ENCODE measurements around the gene NDC80.
A peak's percentile ranks its signal among the peaks of the same experiment; 100 is the strongest.

NDC80 gene

DNA sequence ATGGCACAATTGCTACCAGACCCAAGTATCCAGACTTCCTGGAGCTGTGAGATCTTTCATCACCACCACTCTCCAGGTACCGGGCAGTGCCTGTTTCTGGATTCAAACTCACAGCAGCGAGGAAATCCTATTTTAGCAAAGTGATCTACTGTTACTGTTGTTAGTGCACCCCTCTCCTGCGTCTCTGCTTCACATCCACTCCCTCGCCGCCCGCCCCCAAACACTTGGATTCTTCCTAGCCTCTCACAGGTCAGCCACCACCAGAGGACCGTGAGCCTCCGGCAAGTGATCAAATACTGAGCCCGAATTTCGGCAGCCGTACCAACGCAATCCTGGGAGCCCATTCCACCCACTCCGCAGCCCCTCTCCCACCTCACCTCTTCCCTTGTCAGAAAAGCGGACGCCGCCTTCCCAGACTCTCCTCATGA lies 571 bp upstream of the NDC80 start:
- peak; percentile 39 for DNase-seq (ENCODE audit: low read depth)
- TF ChIP-seq, protein P1, sequence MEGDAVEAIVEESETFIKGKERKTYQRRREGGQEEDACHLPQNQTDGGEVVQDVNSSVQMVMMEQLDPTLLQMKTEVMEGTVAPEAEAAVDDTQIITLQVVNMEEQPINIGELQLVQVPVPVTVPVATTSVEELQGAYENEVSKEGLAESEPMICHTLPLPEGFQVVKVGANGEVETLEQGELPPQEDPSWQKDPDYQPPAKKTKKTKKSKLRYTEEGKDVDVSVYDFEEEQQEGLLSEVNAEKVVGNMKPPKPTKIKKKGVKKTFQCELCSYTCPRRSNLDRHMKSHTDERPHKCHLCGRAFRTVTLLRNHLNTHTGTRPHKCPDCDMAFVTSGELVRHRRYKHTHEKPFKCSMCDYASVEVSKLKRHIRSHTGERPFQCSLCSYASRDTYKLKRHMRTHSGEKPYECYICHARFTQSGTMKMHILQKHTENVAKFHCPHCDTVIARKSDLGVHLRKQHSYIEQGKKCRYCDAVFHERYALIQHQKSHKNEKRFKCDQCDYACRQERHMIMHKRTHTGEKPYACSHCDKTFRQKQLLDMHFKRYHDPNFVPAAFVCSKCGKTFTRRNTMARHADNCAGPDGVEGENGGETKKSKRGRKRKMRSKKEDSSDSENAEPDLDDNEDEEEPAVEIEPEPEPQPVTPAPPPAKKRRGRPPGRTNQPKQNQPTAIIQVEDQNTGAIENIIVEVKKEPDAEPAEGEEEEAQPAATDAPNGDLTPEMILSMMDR (conservative IDR thresholded peaks at IDR 0.05; ENCODE audit: low read depth, low read length), result peak; percentile 8
- H3K4me3 ChIP-seq (ENCODE audit: low read length), result peak overlapping the region; percentile 96

DNA sequence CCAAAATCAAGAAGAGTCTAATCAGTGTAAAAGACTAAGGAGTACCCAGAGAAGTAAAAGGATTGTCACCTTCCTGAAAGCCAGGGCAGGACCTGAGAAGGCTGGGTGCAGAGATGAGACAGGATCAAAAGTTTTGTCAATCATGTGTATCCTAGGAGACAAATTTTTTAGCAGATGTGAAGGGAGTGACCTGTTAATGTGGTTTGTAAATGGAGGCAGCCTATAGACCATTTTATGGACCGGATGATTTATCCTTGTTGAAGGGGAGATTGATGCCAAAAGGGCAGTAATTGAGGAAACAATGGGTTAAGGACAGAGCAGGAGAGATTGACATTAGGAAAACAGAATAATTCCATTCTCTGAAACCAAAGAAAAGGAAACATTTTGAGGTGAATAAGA lies 813 bp downstream of the NDC80 start:
- DNase-seq (ENCODE audit: low read depth), result no peak
- TF ChIP-seq, protein P1 (conservative IDR thresholded peaks at IDR 0.05; ENCODE audit: low read depth, low read length), result no peak
- peak overlapping the region; percentile 96 for H3K4me3 ChIP-seq (ENCODE audit: low read length)

- TF ChIP-seq, protein P1 (conservative IDR thresholded peaks at IDR 0.05; ENCODE audit: low read depth, low read length), result no peak
- no peak for DNase-seq (ENCODE audit: low read depth)
- H3K4me3 ChIP-seq (ENCODE audit: low read length), result peak overlapping the region; percentile 96
Measured at GRCh38 chr18:2572892-2573291, 1.5 kb downstream of the NDC80 start.

DNA sequence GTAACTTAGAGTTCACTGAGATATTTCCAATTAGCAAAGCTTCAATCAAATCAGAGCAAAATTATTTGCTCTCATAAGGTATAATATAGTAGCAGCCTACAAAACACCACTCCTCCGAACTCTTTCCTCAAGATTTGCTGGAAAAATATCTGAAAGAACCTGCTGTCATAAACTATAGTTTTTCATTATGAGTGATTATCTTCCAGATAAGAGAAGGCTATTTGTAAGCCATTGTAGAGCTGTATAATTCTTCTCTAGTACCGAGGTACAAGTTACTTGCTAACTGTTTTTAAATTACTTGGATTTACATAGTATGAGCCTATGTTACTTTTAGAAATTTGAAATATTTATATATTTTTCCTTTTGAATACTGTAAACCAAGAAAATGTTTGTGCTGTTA lies 2.1 kb downstream of the NDC80 start:
- peak overlapping the region; percentile 96 for H3K4me3 ChIP-seq (ENCODE audit: low read length)
- DNase-seq (ENCODE audit: low read depth), result no peak
- TF ChIP-seq, protein P1 (conservative IDR thresholded peaks at IDR 0.05; ENCODE audit: low read depth, low read length), result no peak

GRCh38 chr18:2587788-2588187 lies 16.4 kb downstream of the NDC80 start:
- H3K4me3 ChIP-seq (ENCODE audit: low read length), result no peak overlapping the region
- TF ChIP-seq, protein P1 (conservative IDR thresholded peaks at IDR 0.05; ENCODE audit: low read depth, low read length), result no peak
- DNase-seq (ENCODE audit: low read depth), result no peak

DNA sequence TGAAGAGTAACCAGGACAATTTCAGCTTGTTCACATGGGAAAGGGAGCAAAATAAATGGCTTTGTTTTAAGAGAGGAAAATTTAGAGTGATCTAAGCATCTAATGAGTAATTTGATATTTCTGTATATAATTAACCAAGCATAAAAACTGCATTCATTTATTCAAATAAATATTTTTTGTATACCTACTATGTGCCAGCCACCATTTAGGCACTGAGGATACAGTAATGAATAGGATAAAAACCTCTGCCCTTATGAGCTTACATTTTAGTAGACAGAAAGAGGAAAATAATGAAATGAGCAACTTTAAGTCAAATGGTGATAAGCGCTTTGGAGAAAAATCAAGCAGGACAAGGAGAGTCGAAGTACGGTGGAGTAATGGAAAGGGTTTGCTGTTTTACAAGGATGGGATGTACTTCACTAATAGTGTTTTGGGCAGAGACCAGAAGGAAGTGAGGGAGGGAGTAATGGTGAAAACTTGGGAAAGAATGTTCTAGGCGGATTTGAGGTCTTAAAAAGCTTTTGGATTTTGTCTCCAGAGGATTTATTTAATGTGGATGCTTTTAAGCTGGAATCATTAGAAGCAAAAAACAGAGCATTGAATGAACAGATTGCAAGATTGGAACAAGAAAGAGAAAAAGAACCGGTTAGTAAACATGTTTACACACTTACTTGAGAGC lies 17.4 kb downstream of the NDC80 start:
- no peak overlapping the region for H3K4me3 ChIP-seq (ENCODE audit: low read length)
- no peak for DNase-seq (ENCODE audit: low read depth)
- TF ChIP-seq, protein P1 (conservative IDR thresholded peaks at IDR 0.05; ENCODE audit: low read depth, low read length), result no peak

DNA sequence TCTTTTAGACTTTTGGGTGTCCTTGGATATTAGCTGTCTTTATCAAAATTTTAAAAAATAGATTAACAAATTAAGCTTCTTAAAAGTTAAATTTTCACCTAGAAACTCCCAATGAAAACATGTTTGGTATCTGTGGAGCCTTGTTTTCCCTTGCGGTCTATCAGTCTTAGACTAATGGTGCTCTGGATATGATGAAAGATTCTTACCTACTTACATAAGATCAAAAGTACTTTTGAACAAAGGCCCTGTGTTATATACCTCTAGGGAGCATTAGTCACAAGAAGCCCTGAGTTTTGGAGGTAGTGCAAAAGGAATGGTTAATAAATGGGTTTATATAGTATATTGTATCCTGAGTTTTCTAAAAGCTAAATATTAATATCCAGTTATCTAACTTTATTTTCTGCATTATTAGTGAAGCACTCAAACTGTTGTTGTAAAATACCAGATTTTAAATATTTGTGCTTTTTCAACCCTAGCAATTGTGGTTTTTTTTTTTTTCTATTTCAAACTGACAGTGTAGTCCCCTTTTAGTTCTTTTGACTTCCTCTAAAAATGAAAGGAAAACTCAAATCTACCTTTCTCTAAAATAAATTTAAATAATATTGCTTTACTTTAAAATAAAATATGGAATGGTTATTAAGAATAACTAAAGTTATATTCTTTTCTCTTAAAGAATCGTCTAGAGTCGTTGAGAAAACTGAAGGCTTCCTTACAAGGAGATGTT lies 18.1 kb downstream of the NDC80 start:
- peak; percentile 32 for DNase-seq (ENCODE audit: low read depth)
- TF ChIP-seq, protein P1 (conservative IDR thresholded peaks at IDR 0.05; ENCODE audit: low read depth, low read length), result no peak
- no peak overlapping the region for H3K4me3 ChIP-seq (ENCODE audit: low read length)

Data from retinal pigment epithelial cell (primary cell).